Measurements from ENCODE around the gene SMIM14. TPM values are rescaled to one million over a fixed set of nuclear protein-coding genes. Genes with fewer than 3 reads are reported as not detected.
"Not testable (repeated sequence)": the region's sequence is repeated elsewhere in the genome, so short reads cannot be mapped to it uniquely, and the experiment has no call there.

Gene SMIM14
- total RNA-seq, 3 donors from 2014 or later (not counting 1 experiment from before 2014, with no cell fraction given), result 12.6 to 21.8 (median 15.2) TPM

DNA sequence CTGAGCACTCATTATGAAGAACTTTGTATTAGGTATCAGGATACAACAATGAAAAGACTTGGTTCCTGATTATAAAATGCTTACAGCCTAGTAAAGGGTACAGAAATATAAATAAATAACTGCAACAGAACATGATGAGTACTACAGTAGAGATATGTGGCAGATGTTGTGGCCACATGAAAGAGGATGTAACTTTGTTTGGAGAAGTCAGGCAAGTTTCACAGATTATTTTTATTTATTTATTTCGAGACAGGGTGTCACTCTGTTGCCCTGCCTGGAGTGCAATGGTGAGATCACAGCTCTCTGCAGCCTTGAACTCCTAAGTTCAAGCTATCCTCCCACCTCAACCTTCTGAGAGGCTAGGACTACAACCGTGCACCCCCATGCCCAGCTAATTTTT lies 43.5 kb upstream of the SMIM14 start:
- Histone ChIP-seq H3K27me3 (ENCODE audit: control insufficient read depth, insufficient read depth, low read length) (no peaks in the 10 kb centered on the region), H3K27ac (ENCODE audit: low read length) (no peak overlapping the region), H3K4me1 (ENCODE audit: control insufficient read depth, insufficient read depth, low read length) (no peaks in the 10 kb centered on the region), H3K9me3 (ENCODE audit: control insufficient read depth, insufficient read depth, low read length) (no peaks in the 10 kb centered on the region), H3K4me3 (ENCODE audit: low read length) (no peak overlapping the region), H3K36me3 (ENCODE audit: control insufficient read depth, insufficient read depth, low read length) (no peaks in the 10 kb centered on the region)
- DNase-seq, result no peak
- TF ChIP-seq, protein P1, sequence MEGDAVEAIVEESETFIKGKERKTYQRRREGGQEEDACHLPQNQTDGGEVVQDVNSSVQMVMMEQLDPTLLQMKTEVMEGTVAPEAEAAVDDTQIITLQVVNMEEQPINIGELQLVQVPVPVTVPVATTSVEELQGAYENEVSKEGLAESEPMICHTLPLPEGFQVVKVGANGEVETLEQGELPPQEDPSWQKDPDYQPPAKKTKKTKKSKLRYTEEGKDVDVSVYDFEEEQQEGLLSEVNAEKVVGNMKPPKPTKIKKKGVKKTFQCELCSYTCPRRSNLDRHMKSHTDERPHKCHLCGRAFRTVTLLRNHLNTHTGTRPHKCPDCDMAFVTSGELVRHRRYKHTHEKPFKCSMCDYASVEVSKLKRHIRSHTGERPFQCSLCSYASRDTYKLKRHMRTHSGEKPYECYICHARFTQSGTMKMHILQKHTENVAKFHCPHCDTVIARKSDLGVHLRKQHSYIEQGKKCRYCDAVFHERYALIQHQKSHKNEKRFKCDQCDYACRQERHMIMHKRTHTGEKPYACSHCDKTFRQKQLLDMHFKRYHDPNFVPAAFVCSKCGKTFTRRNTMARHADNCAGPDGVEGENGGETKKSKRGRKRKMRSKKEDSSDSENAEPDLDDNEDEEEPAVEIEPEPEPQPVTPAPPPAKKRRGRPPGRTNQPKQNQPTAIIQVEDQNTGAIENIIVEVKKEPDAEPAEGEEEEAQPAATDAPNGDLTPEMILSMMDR (IDR thresholded peaks at IDR 0.05), result no peak
- no peak overlapping the region for H3K4me3 Mint-ChIP-seq
- no peaks in the 10 kb centered on the region for H3K4me1 Mint-ChIP-seq
- ATAC-seq, result no peak
- H3K27ac Mint-ChIP-seq, result no peak overlapping the region
- H3K9me3 Mint-ChIP-seq, result no peaks in the 10 kb centered on the region
- WGBS (ENCODE audit: insufficient coverage), result 67% methylated on average over 2 of the region's 2 CpGs
- H3K36me3 Mint-ChIP-seq, result no peaks in the 10 kb centered on the region
- intact Hi-C loops (cut with micrococcal nuclease), result no loop called here
- peaks cover 0 to 6% of the 10 kb centered on the region in 2 donors for H3K27me3 Mint-ChIP-seq (ENCODE audit: low read depth in 2 of 2)

- H3K4me3 ChIP-seq (ENCODE audit: low read length); H3K4me1 ChIP-seq (ENCODE audit: control insufficient read depth, insufficient read depth, low read length); ATAC-seq; DNase-seq; intact Hi-C loops (cut with micrococcal nuclease); H3K9me3 Mint-ChIP-seq; H3K27me3 ChIP-seq (ENCODE audit: control insufficient read depth, insufficient read depth, low read length); H3K4me1 Mint-ChIP-seq; H3K27ac Mint-ChIP-seq; H3K36me3 ChIP-seq (ENCODE audit: control insufficient read depth, insufficient read depth, low read length); H3K27ac ChIP-seq (ENCODE audit: low read length); H3K9me3 ChIP-seq (ENCODE audit: control insufficient read depth, insufficient read depth, low read length); H3K4me3 Mint-ChIP-seq; H3K36me3 Mint-ChIP-seq; H3K27me3 Mint-ChIP-seq (ENCODE audit: low read depth in 2 of 2): not testable (repeated sequence)
- WGBS (ENCODE audit: insufficient coverage), result 94% methylated on average over 2 of the region's 2 CpGs
Observed at GRCh38 chr4:39681003-39681402, 42.3 kb upstream of the SMIM14 start.

GRCh38 chr4:39675681-39676080 lies 37.0 kb upstream of the SMIM14 start:
- ATAC-seq; H3K36me3 ChIP-seq (ENCODE audit: control insufficient read depth, insufficient read depth, low read length); intact Hi-C loops (cut with micrococcal nuclease); H3K4me1 ChIP-seq (ENCODE audit: control insufficient read depth, insufficient read depth, low read length); H3K27ac ChIP-seq (ENCODE audit: low read length); H3K36me3 Mint-ChIP-seq; H3K27me3 ChIP-seq (ENCODE audit: control insufficient read depth, insufficient read depth, low read length); DNase-seq; H3K9me3 ChIP-seq (ENCODE audit: control insufficient read depth, insufficient read depth, low read length); H3K4me3 Mint-ChIP-seq; H3K27ac Mint-ChIP-seq; H3K27me3 Mint-ChIP-seq (ENCODE audit: low read depth in 2 of 2); H3K4me1 Mint-ChIP-seq; H3K4me3 ChIP-seq (ENCODE audit: low read length); H3K9me3 Mint-ChIP-seq: not testable (repeated sequence)
- 96% methylated on average over 6 of the region's 10 CpGs for WGBS (ENCODE audit: insufficient coverage)

DNA sequence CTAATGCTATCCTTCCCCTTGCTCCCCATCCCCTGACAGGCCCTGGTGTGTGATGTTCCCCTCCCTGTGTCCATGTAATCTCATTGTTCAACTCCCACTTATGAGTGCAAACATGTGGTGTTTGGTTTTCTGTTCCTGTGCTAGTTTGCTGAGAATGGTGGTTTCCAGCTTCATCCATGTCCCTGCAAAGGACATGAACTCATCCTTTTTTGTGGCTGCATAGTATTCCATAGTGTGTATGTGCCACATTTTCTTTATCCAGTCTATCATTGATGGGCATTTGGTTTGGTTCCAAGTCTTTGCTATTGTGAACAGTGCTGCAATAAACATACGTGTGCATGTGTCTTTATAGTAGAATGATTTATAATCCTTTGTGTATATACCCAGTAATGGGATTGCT lies 31.6 kb upstream of the SMIM14 start:
- H3K4me3 ChIP-seq (ENCODE audit: low read length); H3K36me3 Mint-ChIP-seq; H3K4me1 ChIP-seq (ENCODE audit: control insufficient read depth, insufficient read depth, low read length); H3K4me1 Mint-ChIP-seq; H3K27ac ChIP-seq (ENCODE audit: low read length); H3K36me3 ChIP-seq (ENCODE audit: control insufficient read depth, insufficient read depth, low read length); ATAC-seq; DNase-seq; intact Hi-C loops (cut with micrococcal nuclease); H3K9me3 ChIP-seq (ENCODE audit: control insufficient read depth, insufficient read depth, low read length); H3K27ac Mint-ChIP-seq; H3K27me3 Mint-ChIP-seq (ENCODE audit: low read depth in 2 of 2); H3K4me3 Mint-ChIP-seq; H3K27me3 ChIP-seq (ENCODE audit: control insufficient read depth, insufficient read depth, low read length); H3K9me3 Mint-ChIP-seq: not testable (repeated sequence)
- WGBS (ENCODE audit: insufficient coverage), result no CpG with 5 or more reads among the region's 1 CpG

GRCh38 chr4:39668887-39669286 lies 30.2 kb upstream of the SMIM14 start:
- ATAC-seq (no peak), DNase-seq (no peak)
- intact Hi-C loops (cut with micrococcal nuclease), result no loop called here
- no peaks in the 10 kb centered on the region for H3K9me3 Mint-ChIP-seq
- 86% methylated on average over 1 of the region's 2 CpGs for WGBS (ENCODE audit: insufficient coverage)
- no peaks in the 10 kb centered on the region for H3K36me3 ChIP-seq (ENCODE audit: control insufficient read depth, insufficient read depth, low read length)
- H3K4me3 Mint-ChIP-seq, result no peak overlapping the region
- H3K4me3 ChIP-seq (ENCODE audit: low read length), result no peak overlapping the region
- H3K36me3 Mint-ChIP-seq, result no peaks in the 10 kb centered on the region
- H3K27me3 Mint-ChIP-seq (ENCODE audit: low read depth in 2 of 2), result peaks cover 7 to 9% of the 10 kb centered on the region in 2 donors
- no peaks in the 10 kb centered on the region for H3K27me3 ChIP-seq (ENCODE audit: control insufficient read depth, insufficient read depth, low read length)
- TF ChIP-seq, protein P1 (IDR thresholded peaks at IDR 0.05), result no peak
- no peaks in the 10 kb centered on the region for H3K4me1 ChIP-seq (ENCODE audit: control insufficient read depth, insufficient read depth, low read length)
- no peaks in the 10 kb centered on the region for H3K4me1 Mint-ChIP-seq
- H3K27ac ChIP-seq (ENCODE audit: low read length), result no peak overlapping the region
- no peaks in the 10 kb centered on the region for H3K9me3 ChIP-seq (ENCODE audit: control insufficient read depth, insufficient read depth, low read length)
- H3K27ac Mint-ChIP-seq, result no peak overlapping the region

All from natural killer cell (primary cell).